Vagina (tissue), 2 donors: Measurements from ENCODE around the gene GSTA2.

Source experiments
- CTCF ChIP-seq, 3 experiments: fragments of 450-650 bp in 2 of 3; fragments of 200-600 bp in 1 of 3; sonication (generic) in 1 of 3; IDR thresholded peaks; one replicate each; pipeline ENCODE4 v1.5.1; 2017 to 2019; ENCODE audit warnings: antibody characterized with exemption in 3 of 3, mild to moderate bottlenecking in 2 of 3, moderate library complexity in 2 of 3
- POLR2A ChIP-seq, 2 donors: fragments of 450-650 bp; IDR thresholded peaks; one replicate each; pipeline ENCODE4 v1.6.1; 2017; ENCODE audit warnings: antibody characterized with exemption in 2 of 2, mild to moderate bottlenecking in 2 of 2, moderate library complexity in 2 of 2

- TF ChIP-seq CTCF (IDR thresholded peaks at IDR 0.05), result no peak
- no peak for TF ChIP-seq POLR2A (IDR thresholded peaks at IDR 0.05)
Observed at GRCh38 chr6:52808660-52809059, 45.4 kb upstream of the GSTA2 start.
